Transverse colon (tissue), 4 donors: Measurements from ENCODE around the gene SLC39A3. TPM values are rescaled to one million over a fixed set of nuclear protein-coding genes. Genes with fewer than 3 reads are reported as not detected.

Experiments used
- DNase-seq: peaks from one replicate; pipeline ENCODE4 v3.0.0-alpha.2; 2019
- H3K27ac ChIP-seq, 4 donors: fragments of 200-600 bp; sonication (generic); 2 replicates each; pipeline ENCODE4 v1.5.1; 2016 to 2018; ENCODE audit warnings: inconsistent platforms in 4 of 4
- H3K27me3 ChIP-seq: fragments of 200-600 bp; sonication (generic); 2 replicates; pipeline ENCODE4 v1.5.1; 2017; ENCODE audit warnings: inconsistent platforms
- H3K36me3 ChIP-seq, 4 donors: fragments of 200-600 bp; sonication (generic); 2 replicates each; pipeline ENCODE4 v1.5.1; 2017 to 2019; ENCODE audit warnings: inconsistent platforms in 4 of 4
- H3K4me1 ChIP-seq, 4 donors: fragments of 200-600 bp; sonication (generic); 2 replicates each; pipeline ENCODE4 v1.5.1; 2017 to 2020; ENCODE audit warnings: inconsistent platforms in 4 of 4
- H3K4me3 ChIP-seq, 4 donors: fragments of 200-600 bp; sonication (generic); 1 replicate in 1 of 4; 2 replicates in 3 of 4; pipeline versions ENCODE4 v1.5.1 to v1.6.1; 2017 to 2019; ENCODE audit warnings: inconsistent platforms in 4 of 4
- H3K9me3 ChIP-seq, 2 donors: fragments of 200-600 bp; sonication (generic); 2 replicates each; pipeline ENCODE4 v1.5.1; 2017 to 2019; ENCODE audit warnings: inconsistent platforms in 2 of 2
- CTCF ChIP-seq, 5 experiments: fragments of 200-600 bp in 3 of 5; fragments of 450-650 bp in 2 of 5; sonication (generic) in 3 of 5; IDR thresholded peaks; 1 replicate in 2 of 5; 2 replicates in 3 of 5; pipeline ENCODE4 v1.5.1; 2016 to 2017; ENCODE audit warnings: antibody characterized with exemption in 5 of 5, inconsistent platforms in 3 of 5, mild to moderate bottlenecking in 2 of 5, moderate library complexity in 1 of 5
- EP300 ChIP-seq: sonication (generic); formaldehyde crosslinking; IDR thresholded peaks from one replicate; pipeline ENCODE4 v1.6.1; 2017; ENCODE audit warnings: antibody characterized with exemption, low read depth
- POLR2A ChIP-seq: fragments of 450-650 bp; IDR thresholded peaks from one replicate; pipeline ENCODE4 v1.6.1; 2016; ENCODE audit warnings: antibody characterized with exemption, mild to moderate bottlenecking, moderate library complexity
- POLR2AphosphoS5 ChIP-seq, 3 donors: sonication (generic); formaldehyde crosslinking; IDR thresholded peaks; one replicate each; pipeline ENCODE4 v1.6.1; 2016; ENCODE audit warnings: antibody characterized with exemption in 3 of 3
- WGBS, 2 donors: methylation state at CpG; one replicate each; pipeline ENCODE4 v1.1.5; 2018; ENCODE audit warnings: low coverage in 1 of 2; 5-methylcytosine and 5-hydroxymethylcytosine counted together
- in situ Hi-C, 4 donors: fragments of 200-750 bp; cut with MboI; loops; one replicate each; pipeline versions ENCODE4 v1.15.0 to v1.15.1; 2017; ENCODE audit warnings: low sequenced_read_pairs in 3 of 4, low pct_ligation_motif_present in 1 of 4, low pct_unique_long_range_greater_than_20kb in 1 of 4
- intact Hi-C: fragments of 100-400 bp; cut with DNase I; formaldehyde crosslinking; loops from one replicate; pipeline ENCODE4 v1.15.1; 2023; ENCODE audit warnings: low total_unique reads
- total RNA-seq, 4 donors: library from RNA; depleted of rRNA; stranded (reverse); fragments of >200 nt; gene quantifications; one replicate each; pipeline ENCODE4 v1.1.0, GENCODE V29; 2016

The SLC39A3 gene
- total RNA-seq, 4 donors from 2014 or later: 10.1 to 40.4 (median 24.7) TPM

- H3K4me1 ChIP-seq: peaks cover 0 to 5% (median 0%) of the 10 kb centered on the region in 4 donors
- no peaks in the 10 kb centered on the region for H3K36me3 ChIP-seq
- 65% methylated on average over 5 of the region's 5 CpGs; no CpG with 5 or more reads in 1 of the 2 donors for WGBS, 2 donors
- intact Hi-C loops: no loop called here
- in situ Hi-C loops: no loop called here
- DNase-seq: no peak
- no peaks in the 10 kb centered on the region for H3K9me3 ChIP-seq
- H3K27ac ChIP-seq: no peak overlapping the region
- TF ChIP-seq POLR2A (no peak), EP300 (no peak), CTCF (IDR thresholded peaks at IDR 0.05) (no peak), POLR2AphosphoS5 (IDR thresholded peaks at IDR 0.05) (no peak)
- H3K27me3 ChIP-seq: no peaks in the 10 kb centered on the region
- H3K4me3 ChIP-seq: no peak overlapping the region
Measured at GRCh38 chr19:2694196-2694595, 45.6 kb downstream of the SLC39A3 start.

- 35 to 65% methylated on average over 4 to 12 of the region's 12 CpGs for WGBS, 2 donors
- intact Hi-C loops (no loop called here), in situ Hi-C loops (no loop called here)
- DNase-seq: no peak
- TF ChIP-seq POLR2A (no peak), EP300 (no peak), CTCF (IDR thresholded peaks at IDR 0.05) (no peak), POLR2AphosphoS5 (IDR thresholded peaks at IDR 0.05) (no peak)
- Histone ChIP-seq H3K27me3 (no peaks in the 10 kb centered on the region), H3K27ac (no peak overlapping the region), H3K4me1 (peaks cover 0 to 5% (median 0%) of the 10 kb centered on the region in 4 donors), H3K9me3 (no peaks in the 10 kb centered on the region), H3K36me3 (no peaks in the 10 kb centered on the region), H3K4me3 (no peak overlapping the region)
Measured at GRCh38 chr19:2693492-2694160, 46.2 kb downstream of the SLC39A3 start.

- DNase-seq: no peak
- in situ Hi-C loops: no loop called here
- no peaks in the 10 kb centered on the region for H3K36me3 ChIP-seq
- no peak for TF ChIP-seq EP300
- no peak for TF ChIP-seq POLR2AphosphoS5 (IDR thresholded peaks at IDR 0.05)
- no peak for TF ChIP-seq CTCF (IDR thresholded peaks at IDR 0.05)
- no peak for TF ChIP-seq POLR2A
- intact Hi-C loops: no loop called here
- no peak overlapping the region for H3K27ac ChIP-seq
- H3K4me1 ChIP-seq: peaks cover 0 to 5% (median 0%) of the 10 kb centered on the region in 4 donors
- WGBS, 2 donors: 78 to 84% methylated on average over 6 to 9 of the region's 9 CpGs
- no peak overlapping the region for H3K4me3 ChIP-seq
- H3K9me3 ChIP-seq: no peaks in the 10 kb centered on the region
- H3K27me3 ChIP-seq: no peaks in the 10 kb centered on the region
Measured at GRCh38 chr19:2691951-2692350, 47.9 kb downstream of the SLC39A3 start.

- TF ChIP-seq EP300 (no peak), POLR2AphosphoS5 (IDR thresholded peaks at IDR 0.05) (no peak), POLR2A (no peak), CTCF (IDR thresholded peaks at IDR 0.05) (no peak)
- intact Hi-C loops: no loop called here
- H3K27ac ChIP-seq: no peak overlapping the region
- no peak for DNase-seq
- WGBS, 2 donors: 78% methylated on average over 11 of the region's 11 CpGs; no CpG with 5 or more reads in 1 of the 2 donors
- no peaks in the 10 kb centered on the region for H3K9me3 ChIP-seq
- in situ Hi-C loops: no loop called here
- no peaks in the 10 kb centered on the region for H3K36me3 ChIP-seq
- H3K27me3 ChIP-seq: no peaks in the 10 kb centered on the region
- peaks cover 0 to 5% (median 0%) of the 10 kb centered on the region in 4 donors for H3K4me1 ChIP-seq
- H3K4me3 ChIP-seq: no peak overlapping the region
Measured at GRCh38 chr19:2690856-2691255, 49.0 kb downstream of the SLC39A3 start.
